AG10803 (cell line): ENCODE measurements around the gene PIGQ.

Experiments
- DNase-seq: peaks from one replicate; pipeline ENCODE4 v3.0.0; 2010; ENCODE audit warnings: low read depth
- H3K4me3 ChIP-seq: 2 replicates; pipeline ENCODE4 v1.5.1; 2011; ENCODE audit warnings: mild to moderate bottlenecking, low read length, control low read depth
- CTCF ChIP-seq: conservative IDR thresholded peaks from 2 replicates; pipeline ENCODE4 v1.5.1; 2011; ENCODE audit warnings: mild to moderate bottlenecking, low read length, control low read depth, inconsistent platforms

Gene PIGQ

GRCh38 chr16:572865-573650 lies 3.3 kb downstream of the PIGQ start:
- no peak for DNase-seq

GRCh38 chr16:574021-574760 lies 4.4 kb downstream of the PIGQ start:
- DNase-seq: no peak
- TF ChIP-seq CTCF: no peak
- no peak overlapping the region for H3K4me3 ChIP-seq

More at GRCh38 chr16:572865-573650, 3.3 kb downstream of the PIGQ start:
- no peak overlapping the region for H3K4me3 ChIP-seq
- TF ChIP-seq CTCF: no peak

GRCh38 chr16:575354-576196 lies 5.8 kb downstream of the PIGQ start:
- no peak for DNase-seq
- H3K4me3 ChIP-seq: no peak overlapping the region
- no peak for TF ChIP-seq CTCF

- no peak for DNase-seq
- no peak for TF ChIP-seq CTCF
- no peak overlapping the region for H3K4me3 ChIP-seq
Observed at GRCh38 chr16:576197-576822, 6.5 kb downstream of the PIGQ start.

GRCh38 chr16:576823-577201 lies 7.0 kb downstream of the PIGQ start:
- no peak overlapping the region for H3K4me3 ChIP-seq
- no peak for TF ChIP-seq CTCF
- no peak for DNase-seq

- no peak overlapping the region for H3K4me3 ChIP-seq
- no peak for DNase-seq
- no peak for TF ChIP-seq CTCF
Observed at GRCh38 chr16:577796-578195, 8.0 kb downstream of the PIGQ start.
